ENCODE results near the gene LTK.
"Not testable (repeated sequence)": the region's sequence is repeated elsewhere in the genome, so short reads cannot be mapped to it uniquely, and the experiment has no call there.

Gene LTK

DNA sequence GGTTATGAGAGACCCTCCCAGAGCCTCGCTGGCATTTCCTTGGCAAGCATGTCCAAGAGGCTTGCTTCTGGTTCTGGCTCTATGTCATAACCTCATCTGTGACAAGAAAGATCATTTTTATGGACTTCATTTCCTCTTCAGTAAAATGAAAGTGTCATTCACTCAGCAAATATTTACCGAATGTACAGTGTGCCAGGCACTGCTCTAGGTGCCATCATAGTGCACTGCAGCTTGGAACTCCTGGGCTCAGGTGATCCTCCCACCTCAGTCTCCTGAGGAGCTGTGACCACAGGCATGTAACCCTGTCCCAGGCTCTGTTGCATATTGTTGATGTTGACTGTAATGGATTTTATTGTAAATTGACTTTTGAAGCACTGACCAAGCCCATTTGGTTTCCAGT, 38.7 kb downstream of the LTK start:
- no peak for DNase-seq (ENCODE audit: low spot score)

DNA sequence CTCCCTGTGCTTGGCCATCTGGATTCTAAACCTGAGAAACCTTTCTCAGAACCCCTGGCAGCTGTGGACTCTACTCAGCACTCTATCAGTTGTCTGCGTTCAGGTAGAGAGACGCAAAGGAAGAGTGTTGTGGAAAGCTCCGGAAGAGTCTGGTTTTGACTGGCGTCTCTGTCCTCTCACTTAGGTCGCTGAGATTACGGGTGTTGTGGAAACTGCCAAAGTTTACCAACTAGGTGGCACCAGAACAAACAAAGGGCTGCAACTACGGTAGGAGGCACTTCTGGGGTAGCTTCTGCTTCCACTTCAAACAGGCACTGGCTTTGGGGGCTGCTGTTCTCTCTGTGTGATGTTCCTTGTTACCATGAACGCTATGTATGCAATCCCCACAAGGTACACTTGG, 39.2 kb downstream of the LTK start:
- DNase-seq (ENCODE audit: low spot score) = no peak

DNA sequence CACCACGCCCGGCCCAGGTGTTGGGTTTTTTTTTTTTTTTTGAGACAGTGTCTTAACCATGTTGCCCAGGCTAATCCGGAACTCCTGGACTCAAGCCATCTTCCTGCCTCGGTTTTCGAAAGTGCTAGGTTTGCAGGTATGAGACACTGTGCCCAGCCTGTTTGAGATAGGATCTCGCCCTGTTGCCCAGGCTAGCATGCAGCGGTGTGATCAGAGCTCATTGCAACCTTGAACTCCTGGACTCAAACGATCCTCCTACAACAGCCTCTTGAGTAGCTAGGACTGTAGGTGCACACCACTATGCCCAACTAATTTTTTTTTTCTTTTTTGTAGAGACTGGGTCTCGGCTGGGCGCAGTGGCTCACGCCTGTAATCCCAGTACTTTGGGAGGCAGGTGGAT, 40.2 kb downstream of the LTK start:
- no peak for DNase-seq (ENCODE audit: low spot score)

DNA sequence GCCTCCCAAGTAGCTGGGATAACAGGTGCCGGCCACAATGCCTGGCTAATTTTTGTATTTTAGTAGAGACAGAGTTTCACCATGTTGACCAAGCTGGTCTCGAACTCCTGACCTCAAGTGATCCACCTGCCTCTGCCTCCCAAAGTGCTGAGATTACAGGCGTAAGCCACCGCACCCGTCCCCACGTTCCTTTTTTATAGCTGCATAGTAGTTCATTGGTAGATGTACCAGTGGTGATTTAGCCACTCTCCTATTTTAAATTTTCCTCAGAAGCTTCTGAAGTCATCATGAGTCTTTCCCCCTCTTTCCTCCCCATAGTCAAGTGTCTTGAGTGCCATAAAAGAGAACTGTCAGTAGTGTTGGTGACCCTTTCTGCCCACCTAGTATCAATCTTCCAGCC, 44.0 kb downstream of the LTK start:
- DNase-seq (ENCODE audit: low spot score) = not testable (repeated sequence)

GRCh38 chr15:41466711-41467110, 46.9 kb downstream of the LTK start:
- DNase-seq (ENCODE audit: low spot score) = no peak

DNA sequence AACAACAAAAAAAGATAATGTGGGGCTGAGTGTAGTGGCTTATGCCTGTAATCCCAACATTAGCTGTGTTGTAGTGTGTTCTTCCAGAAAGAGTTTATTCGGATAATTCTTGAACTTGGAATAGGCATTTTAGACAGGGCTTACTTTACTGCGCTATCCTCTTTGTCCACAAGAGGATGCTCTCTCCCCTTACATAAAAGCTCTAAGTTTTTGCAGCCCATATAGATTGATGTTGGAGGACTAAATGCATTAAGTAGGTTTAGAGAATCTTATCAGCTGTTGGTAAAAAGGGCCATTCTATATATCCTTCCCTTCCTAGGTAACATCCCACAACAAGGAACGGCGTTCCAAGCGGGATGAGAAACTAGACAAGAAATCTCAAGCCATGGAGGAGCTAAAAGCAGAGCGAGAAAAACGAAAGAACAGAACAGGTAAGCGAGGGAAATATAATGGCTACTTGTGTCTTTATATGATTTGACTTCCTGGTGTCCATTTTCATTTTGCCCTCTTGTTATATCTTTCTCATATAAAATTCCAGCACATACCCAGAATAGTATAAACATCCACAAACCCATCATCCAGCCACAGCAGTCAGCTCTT, 47.7 kb downstream of the LTK start:
- no peak for DNase-seq (ENCODE audit: low spot score)

DNA sequence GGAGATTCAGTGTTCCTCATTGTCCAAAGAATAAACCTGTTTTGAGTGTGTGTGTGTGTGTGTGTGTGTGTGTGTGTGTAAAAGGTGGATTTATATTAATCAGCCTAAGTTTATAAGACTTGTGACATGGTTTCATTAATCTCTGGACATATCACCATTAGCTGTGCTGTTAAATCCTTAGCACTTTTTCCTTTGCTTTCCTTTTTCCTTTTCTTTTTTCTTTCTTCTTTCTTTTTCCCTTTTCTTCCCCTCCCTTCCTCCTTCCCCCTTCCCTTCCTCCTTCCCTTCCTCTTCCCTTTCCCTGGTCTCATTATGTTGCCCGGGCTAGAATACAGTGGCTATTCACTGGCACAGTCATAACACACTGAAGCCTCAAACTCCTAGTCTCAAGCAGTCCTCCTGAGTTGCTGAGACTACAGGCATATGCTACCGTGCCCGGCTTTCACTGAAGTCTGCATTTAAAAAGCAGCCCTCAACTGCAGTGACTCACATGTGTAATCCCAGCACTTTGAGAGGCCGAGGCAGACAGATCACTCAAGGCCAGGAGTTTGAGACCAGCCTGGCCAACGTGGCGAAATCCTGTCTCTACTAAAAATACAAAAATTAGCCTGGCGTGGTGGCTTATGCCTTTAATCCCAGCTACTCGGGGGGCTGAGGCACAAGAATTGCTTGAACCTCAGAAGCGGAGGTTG, 48.6 kb downstream of the LTK start:
- DNase-seq (ENCODE audit: low spot score) = no peak

GRCh38 chr15:41462084-41462795, 51.4 kb downstream of the LTK start:
- DNase-seq (ENCODE audit: low spot score) = no peak
